ENCODE data around the gene AHNAK. TPM values are rescaled to one million over a fixed set of nuclear protein-coding genes. Genes with fewer than 3 reads are reported as not detected.

Gene AHNAK
- total RNA-seq, 2 donors from 2014 or later, result 168 to 241 TPM

DNA sequence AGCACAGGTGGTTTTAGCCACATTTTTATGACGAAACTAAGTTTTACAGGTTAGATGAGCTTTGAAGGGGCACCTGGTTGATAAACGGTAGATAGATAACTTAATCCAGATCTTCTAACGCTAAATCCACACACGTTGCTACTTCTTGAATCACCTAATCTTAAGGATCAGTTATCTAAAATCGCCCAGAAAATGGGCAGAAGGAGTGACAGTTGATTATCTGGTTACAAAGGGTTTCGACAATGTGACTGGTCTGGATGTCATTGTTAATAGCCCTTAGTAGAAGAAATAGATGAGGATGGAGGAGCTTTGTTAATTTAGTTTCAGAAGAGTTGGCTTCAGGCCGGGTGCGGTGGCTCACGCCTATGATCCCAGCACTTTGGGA lies 84.1 kb downstream of the AHNAK start:
- intact Hi-C loops (cut with DNase I), result no loop called here

DNA sequence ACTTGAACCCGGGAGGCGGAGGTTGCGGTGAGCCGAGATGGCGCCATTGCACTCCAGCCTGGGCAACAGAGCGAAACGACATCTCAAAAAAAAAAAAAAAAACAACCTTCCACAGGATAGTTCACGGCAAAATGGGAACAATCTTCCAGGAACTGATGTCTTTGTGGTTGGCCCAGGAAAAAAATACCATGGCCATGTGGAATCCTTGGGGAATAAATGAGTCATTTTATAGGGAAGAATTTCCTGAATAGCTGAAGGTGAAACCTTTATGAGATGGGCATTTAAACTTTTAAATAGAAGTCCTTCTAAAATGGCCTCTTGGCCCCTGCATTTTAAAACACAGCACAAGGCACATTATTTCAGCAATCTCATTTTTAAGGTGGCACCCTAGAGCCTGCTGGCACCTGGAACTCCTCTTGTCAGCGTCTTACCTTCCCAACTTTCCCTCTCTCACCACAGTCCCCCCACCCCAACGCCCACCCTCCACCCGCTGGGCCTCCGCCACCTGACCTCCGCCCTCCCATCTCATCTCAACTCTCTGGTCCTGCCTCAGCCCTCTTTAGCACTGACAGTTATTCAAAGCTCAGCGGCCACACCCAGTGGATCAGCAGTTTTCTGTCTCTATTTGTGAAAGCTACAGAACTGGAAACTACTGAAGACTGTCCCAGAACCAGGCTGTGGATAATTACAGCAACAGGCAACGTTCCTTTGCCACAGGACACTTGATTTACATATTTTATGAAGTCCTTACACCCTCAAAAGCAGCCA lies 84.7 kb downstream of the AHNAK start:
- H3K9me3 ChIP-seq, result no peaks in the 10 kb centered on the region
- intact Hi-C loops (cut with DNase I), result no loop called here
- H3K4me1 ChIP-seq, result no peaks in the 10 kb centered on the region
- no peak for TF ChIP-seq POLR2A (IDR thresholded peaks at IDR 0.05)
- TF ChIP-seq, protein P1, sequence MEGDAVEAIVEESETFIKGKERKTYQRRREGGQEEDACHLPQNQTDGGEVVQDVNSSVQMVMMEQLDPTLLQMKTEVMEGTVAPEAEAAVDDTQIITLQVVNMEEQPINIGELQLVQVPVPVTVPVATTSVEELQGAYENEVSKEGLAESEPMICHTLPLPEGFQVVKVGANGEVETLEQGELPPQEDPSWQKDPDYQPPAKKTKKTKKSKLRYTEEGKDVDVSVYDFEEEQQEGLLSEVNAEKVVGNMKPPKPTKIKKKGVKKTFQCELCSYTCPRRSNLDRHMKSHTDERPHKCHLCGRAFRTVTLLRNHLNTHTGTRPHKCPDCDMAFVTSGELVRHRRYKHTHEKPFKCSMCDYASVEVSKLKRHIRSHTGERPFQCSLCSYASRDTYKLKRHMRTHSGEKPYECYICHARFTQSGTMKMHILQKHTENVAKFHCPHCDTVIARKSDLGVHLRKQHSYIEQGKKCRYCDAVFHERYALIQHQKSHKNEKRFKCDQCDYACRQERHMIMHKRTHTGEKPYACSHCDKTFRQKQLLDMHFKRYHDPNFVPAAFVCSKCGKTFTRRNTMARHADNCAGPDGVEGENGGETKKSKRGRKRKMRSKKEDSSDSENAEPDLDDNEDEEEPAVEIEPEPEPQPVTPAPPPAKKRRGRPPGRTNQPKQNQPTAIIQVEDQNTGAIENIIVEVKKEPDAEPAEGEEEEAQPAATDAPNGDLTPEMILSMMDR (IDR thresholded peaks at IDR 0.05), result no peak
- WGBS, 2 donors, result 67 to 75% methylated on average over 15 of the region's 15 CpGs
- no peak for ATAC-seq
- no peaks in the 10 kb centered on the region for H3K36me3 ChIP-seq (replicated peaks in 1 of 2; ENCODE audit: insufficient read depth in 1 of 2, low read depth in 2 of 2)
- no peak overlapping the region for H3K4me3 ChIP-seq
- H3K27ac ChIP-seq, result no peak overlapping the region
- DNase-seq, result no peak
- no peaks in the 10 kb centered on the region for H3K27me3 ChIP-seq

More for the DNA sequence above, 84.1 kb downstream of the AHNAK start:
- ATAC-seq (no peak), DNase-seq (no peak)
- H3K27ac ChIP-seq, result no peak overlapping the region
- no peaks in the 10 kb centered on the region for H3K36me3 ChIP-seq (replicated peaks in 1 of 2; ENCODE audit: insufficient read depth in 1 of 2, low read depth in 2 of 2)
- no peaks in the 10 kb centered on the region for H3K27me3 ChIP-seq
- 71 to 74% methylated on average over 9 of the region's 9 CpGs for WGBS, 2 donors
- TF ChIP-seq, protein P1 (IDR thresholded peaks at IDR 0.05), result no peak
- TF ChIP-seq POLR2A (IDR thresholded peaks at IDR 0.05), result no peak
- H3K4me1 ChIP-seq, result no peaks in the 10 kb centered on the region
- H3K4me3 ChIP-seq, result no peak overlapping the region
- H3K9me3 ChIP-seq, result no peaks in the 10 kb centered on the region

DNA sequence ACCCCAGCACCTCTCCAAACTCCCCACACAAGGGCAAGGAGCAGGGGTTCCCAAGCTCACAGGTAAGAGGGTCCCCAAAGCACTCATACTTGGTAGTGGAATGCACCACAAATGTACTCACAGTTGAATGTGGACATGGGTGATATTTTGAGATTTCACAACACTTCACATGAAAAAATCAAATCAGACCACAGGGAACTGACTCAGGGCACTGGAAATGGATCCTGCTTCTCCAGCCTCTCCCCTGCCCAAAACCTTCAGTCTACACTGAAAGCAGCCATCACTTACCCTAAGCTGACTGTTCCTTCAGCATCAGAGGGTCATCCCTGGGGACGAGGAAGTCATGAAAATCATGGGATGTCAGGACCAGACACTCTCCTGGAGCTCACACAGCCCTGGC lies 87.5 kb downstream of the AHNAK start:
- WGBS, 2 donors, result 68 to 100% methylated on average over 1 of the region's 1 CpG
- ATAC-seq (no peak), DNase-seq (no peak)
- no peaks in the 10 kb centered on the region for H3K9me3 ChIP-seq
- TF ChIP-seq, protein P1 (IDR thresholded peaks at IDR 0.05), result no peak
- no peak for TF ChIP-seq POLR2A (IDR thresholded peaks at IDR 0.05)
- H3K36me3 ChIP-seq (replicated peaks in 1 of 2; ENCODE audit: insufficient read depth in 1 of 2, low read depth in 2 of 2), result no peaks in the 10 kb centered on the region
- H3K27ac ChIP-seq, result no peak overlapping the region
- H3K27me3 ChIP-seq, result no peaks in the 10 kb centered on the region
- H3K4me1 ChIP-seq, result no peaks in the 10 kb centered on the region
- H3K4me3 ChIP-seq, result no peak overlapping the region
- intact Hi-C loops (cut with DNase I), result no loop called here

DNA sequence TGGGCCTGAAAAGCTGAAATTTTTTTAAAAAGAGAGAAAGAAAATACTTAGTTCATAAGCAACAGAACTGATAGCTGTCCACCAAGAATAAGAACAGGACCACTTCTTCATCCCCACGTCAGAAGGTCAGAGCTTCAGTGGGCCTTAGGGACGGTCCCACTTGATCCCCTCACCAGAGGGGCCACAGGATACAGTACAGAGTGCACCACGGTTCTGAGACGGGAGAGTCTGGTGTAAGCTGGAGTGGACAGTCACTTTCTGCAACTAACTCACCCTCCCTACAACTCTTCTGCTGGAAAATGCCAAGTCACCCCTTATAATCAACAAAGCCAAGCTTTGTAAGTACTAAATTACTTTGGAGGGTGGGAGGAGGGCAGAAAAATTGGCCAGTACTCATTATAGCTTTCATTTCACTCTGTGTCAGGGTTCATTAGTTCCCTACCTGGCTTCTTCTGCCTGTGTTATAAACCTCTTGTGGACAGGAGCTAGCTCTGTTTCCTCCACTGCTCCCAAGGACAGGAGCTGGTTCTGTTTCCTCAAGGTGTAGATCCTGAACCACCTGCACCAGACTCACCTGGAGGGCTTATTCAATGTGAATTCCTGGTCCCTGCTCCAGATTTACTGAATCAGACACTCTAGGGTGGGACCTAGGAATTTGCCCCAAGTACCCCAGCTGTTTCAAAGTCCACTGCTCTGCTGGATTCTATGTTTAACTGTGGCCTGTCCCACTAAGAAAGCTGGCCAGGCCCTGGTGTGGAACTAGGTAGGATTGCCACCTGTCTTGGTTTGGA lies 88.2 kb downstream of the AHNAK start:
- intact Hi-C loops (cut with DNase I), result no loop called here
- H3K4me3 ChIP-seq, result no peak overlapping the region
- H3K4me1 ChIP-seq, result no peaks in the 10 kb centered on the region
- H3K27me3 ChIP-seq, result no peaks in the 10 kb centered on the region
- H3K9me3 ChIP-seq, result no peaks in the 10 kb centered on the region
- WGBS, 2 donors, result 43 to 45% methylated on average over 4 of the region's 4 CpGs
- H3K36me3 ChIP-seq (replicated peaks in 1 of 2; ENCODE audit: insufficient read depth in 1 of 2, low read depth in 2 of 2), result no peaks in the 10 kb centered on the region
- TF ChIP-seq, protein P1 (IDR thresholded peaks at IDR 0.05), result no peak
- TF ChIP-seq POLR2A (IDR thresholded peaks at IDR 0.05), result no peak
- H3K27ac ChIP-seq, result no peak overlapping the region
- DNase-seq (no peak), ATAC-seq (no peak)
